NCI-H2107 (cell line): Measurements from ENCODE around the gene CHRND.

Experiments
- DNase-seq: peaks from one replicate; lab custom pipeline; 2025; lab: John Stamatoyannopoulos, UW

The CHRND gene

DNA sequence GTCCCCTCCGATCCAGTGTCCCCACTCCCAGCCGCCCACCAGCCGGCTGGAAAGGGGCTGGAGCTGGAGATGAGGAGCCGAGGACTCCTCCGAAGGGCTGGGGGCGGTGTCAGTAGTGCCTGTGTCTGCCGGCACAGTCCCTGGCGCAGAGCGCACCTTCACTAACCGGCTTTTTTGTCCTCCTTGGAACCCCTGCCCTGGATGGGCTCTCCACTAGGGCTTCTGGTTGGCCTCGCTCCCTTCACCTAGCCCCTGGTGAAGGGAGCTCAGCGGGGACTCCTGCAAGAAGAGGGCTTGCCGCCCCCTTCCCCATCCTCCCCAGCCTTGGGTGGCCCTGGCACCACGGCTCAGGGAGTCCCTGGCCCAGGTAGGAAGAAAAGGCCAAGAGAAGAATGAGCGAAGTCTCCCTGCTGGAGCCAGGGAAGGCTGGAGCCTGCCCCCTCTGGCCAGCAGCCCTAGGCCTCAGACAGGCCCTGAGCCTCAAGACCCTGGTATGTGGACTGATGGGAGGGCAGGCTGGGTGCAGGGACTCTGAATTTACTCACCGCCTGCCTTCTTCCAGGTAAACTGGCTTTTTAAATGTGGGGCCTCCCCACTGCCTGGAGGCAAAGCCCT lies 37.8 kb upstream of the CHRND start:
- DNase-seq: no peak

DNA sequence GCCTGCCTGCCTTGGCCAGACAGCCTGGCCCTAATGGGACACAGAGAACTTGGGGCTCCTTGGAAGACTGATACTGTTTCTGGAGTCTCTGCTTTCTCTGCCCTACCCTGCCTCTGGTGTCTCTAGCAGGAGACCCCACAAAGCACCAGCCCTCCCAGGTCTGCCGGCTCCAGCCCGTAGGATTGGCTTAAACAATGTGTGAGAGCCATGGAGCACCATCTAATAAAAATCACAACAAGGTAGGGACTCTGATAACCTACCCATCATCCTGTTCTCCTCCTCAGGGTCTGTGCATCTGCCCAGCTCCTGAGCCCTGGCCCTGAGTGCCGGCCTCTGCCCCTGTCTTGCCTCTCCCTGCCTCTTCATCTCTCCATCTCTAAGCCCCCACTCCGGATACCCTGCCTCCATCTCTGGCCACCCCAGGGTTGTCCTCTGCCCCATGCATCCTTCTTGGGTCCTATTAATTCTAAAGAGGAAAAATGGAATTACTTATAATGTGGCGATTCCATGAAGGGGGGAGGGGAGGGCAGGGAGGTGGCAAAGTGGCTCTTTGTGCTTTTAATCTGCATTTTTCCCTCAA lies 37.1 kb upstream of the CHRND start:
- DNase-seq: no peak

DNA sequence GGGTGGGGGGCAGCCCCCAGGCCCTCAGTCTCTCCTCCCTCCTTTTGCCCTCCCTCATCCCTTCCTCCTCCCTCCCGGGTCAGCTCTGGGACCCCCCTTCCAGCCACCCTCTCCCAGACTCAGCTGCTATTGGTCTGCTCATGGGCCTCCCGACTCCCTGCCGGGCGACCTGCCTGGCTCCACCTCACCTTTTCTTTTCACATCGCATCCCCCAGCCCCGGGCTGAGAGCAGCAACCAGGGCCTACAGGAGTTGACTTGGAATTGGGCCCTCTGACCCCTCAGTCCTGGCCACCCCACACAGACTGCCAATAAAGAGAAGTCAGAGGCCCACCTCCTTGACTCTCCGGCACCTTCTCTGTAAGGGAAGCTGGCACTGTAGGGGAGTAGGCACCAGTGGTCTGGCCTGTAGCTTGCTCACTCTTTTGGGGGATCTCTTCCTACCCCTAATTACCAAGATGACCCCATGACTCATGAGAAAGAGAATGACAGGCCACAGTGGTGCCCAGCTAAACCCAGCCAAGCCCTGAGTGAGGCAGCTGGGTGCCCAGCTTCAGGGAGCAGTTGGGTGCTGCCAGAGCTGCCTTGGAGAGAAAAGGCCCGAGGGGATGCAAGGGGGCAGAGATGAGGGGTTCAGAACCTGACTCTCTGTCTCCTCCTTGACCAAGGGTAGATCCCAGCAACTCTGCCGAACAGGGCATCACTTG lies 36.3 kb upstream of the CHRND start:
- DNase-seq: no peak

DNA sequence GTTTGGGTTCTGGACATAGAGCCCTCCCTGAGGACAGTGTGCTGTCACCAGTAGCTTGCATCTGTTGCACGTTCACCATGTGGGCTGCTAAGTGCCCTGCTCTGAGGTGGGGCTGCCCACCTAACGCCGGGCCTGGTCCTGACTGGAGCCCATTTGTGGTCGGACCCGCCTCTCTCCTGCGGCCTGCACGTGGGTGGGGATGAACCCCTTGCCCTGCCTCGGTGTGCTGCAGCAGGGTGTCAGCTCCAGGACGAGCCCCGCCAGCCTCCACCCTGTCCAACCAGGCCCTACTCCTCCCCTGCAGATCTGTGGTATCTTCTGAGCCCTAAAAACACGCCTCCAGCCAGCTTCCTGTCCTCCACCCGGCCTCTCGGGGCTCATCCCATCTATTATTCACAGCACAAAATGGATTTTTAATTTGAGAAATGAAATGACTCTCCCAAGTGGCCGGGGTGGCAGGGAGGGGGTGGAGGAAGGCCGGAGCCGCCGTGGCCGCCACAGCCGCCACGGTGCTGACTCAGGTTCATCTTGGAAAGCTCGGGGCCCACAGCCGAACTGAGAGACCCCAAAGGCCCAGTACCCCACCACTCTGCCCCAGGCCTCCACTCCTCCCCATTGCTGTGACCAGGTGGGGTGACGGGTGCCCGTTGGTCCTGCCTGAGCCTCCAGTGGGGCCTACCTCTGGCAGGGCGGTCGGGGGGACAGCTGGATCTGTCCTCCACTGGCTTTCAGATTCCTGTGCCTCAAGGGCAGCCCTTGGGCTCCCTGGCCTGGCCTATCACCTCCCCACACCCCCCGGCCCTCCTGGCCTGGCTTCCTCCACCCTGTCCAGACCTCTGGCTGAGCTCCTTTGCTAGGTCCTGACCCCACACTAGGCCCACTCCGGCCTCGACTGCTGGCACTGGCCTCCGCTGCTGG lies 35.5 kb upstream of the CHRND start:
- no peak for DNase-seq

DNA sequence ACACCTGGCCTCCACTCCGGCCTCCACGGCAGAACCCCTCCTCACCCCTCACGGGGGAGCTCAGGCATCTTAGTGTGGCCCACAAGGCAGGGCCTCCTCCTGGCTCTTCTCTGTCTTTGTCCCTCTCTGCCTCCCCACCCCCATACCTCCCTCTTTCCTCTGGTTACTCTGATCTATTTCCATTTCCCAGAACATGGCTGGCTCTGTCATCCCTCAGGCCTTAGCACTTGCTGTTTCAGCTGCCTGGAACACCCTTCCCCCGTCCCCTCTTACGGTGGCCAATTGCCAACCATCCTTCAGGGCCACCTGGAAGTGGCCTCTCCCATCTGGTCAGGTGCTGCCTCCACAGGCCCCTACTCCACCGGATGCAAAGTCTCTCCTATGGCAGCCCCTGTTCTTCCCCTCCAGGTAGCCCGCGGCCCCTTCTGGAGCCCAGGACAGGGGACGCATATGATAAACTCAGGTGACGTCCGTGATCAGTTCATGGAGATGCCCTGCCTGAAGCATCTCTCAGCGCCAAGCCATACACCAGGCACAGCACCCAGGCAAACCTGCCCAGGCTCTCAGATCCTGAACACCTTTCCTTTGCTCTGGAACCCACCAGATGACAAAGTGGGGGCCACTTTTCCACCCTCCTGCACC lies 34.7 kb upstream of the CHRND start:
- DNase-seq: no peak

DNA sequence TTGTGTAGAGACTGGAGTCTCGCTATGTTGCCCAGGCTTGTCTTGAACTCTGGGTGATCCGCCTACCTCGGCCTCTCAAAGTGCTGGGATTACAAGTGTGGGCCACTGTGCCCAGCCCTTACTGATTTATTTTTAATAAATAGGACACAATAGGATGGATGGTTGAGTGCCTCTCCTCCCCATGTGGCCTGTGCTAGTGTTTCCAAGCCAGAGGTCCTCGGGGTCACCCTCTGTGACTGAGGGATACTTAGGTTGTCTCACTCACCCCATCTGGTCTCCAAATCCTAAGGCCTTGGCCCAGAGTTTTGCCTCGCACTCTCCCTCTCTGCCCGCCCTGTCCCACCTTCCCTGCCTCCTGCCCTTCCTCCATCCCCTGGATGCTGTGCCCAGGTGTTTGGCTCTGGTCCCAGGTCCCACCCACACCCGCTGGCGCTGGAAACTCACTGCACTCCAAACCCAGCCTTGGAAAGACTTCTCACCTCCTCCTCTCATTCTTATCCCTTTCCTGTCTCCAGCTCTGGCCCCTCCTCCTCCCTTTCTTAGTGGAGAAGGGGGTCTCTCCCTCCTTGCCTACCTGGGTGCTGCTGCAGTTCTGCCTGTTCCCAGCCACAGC lies 33.6 kb upstream of the CHRND start:
- no peak for DNase-seq

DNA sequence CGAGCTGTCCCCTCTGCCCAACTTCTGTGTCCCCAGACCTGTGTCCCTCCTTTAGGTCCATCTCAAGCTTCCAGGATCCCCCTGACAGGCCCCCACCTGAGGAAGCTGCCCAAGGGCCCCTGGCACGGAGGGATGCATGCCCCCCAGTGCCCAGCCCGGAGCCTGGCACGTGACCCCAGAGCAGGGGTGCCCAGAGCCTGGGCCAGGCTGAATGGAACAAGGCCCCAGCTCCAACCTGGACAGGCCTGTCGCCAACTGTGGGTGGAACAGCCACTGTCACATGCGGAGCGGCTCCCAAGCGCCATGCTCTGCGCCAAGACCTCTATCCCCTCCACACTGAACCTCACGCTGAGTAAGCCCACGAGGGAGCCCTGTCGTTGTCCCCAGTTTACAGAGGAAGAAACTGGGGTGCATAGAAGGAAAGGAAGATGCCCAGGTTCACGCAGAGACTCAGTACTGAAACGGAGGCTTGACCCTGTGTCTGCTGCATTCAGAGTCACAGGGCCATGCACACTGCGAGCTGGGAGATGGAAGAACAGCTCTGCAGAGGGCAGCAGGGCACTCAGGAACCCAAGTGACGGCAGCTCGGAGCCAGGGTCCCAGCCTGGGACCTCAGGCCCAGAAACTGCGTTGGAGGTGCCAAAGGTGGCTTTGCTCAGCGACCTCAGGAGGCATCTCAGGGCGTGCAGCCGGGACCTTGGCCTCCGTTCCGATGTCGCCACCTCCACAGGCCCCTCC lies 32.8 kb upstream of the CHRND start:
- DNase-seq: no peak

DNA sequence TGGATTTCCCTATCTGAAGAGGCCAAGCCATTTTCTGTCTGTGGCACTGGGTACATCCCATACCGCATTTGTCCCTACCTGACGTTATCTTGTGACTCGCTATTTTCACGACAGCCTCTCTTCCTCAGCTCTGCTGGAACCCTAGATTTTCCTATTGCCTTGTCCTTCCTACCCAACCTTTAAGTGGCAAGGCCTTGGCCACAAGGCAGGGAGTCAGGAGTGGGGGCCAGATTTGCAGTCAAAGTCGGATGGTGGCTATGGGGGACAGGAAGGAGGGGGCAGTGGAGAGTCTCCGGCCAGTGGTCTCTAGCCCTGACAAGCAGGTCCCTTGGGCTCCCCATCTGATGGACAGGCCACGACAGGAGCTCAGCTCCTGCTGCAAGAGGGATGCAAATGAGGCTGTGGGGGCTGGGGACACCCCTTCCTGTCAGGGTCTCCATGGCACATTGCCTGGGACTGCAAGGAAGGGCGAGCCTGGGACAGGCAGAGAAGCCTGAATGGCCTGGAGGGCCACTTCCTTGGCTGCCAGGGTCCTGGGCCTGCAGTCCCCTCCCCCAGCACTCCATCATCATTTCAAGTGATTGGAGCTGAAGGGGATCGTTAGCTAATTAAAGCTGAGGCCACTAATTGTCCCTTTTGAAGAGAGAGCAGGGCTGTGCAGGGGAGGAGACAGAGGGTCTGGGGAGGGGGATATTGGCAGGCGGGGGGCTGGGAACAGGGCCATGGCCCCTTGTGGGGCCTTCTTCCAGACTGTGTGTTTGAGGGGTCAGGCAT lies 32.1 kb upstream of the CHRND start:
- no peak for DNase-seq

DNA sequence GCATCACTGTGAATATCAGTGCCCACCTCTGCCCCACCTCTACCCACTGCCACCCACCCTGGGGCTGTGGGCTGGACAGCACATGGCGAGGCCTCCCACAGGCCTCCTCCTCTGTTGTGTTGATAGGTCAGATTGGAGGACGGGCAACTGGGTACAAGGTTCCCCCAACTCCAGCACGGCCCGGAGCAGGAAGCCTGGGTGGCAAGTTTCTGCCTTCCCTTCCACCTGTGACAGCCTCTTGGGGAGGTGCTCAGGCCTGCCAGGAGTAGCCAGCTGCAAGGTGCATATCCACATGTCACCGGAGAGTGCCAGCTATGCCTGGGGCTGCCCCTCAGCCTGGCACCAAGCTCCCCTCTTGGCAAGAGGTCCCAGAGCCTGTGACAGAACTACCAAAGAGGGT lies 31.4 kb upstream of the CHRND start:
- DNase-seq: no peak

DNA sequence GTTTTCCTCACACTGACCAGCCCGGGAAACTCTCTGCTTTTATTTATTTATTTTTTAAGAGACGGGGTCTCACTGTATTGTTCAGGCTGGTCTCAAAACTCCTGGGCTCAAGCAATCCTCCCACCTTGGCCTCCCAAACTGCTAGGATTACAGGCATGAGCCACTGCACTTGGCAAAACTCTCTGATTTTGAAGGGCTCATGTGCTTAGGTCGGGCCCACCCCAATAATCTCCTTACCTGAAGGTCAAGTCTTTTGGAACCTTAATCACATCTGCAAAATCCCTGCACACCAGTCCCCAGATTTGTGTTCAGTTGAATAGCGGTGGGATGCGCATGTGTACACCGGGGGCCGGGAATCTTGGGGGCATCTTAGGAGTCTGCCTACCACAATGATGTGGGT lies 30.7 kb upstream of the CHRND start:
- DNase-seq: no peak

DNA sequence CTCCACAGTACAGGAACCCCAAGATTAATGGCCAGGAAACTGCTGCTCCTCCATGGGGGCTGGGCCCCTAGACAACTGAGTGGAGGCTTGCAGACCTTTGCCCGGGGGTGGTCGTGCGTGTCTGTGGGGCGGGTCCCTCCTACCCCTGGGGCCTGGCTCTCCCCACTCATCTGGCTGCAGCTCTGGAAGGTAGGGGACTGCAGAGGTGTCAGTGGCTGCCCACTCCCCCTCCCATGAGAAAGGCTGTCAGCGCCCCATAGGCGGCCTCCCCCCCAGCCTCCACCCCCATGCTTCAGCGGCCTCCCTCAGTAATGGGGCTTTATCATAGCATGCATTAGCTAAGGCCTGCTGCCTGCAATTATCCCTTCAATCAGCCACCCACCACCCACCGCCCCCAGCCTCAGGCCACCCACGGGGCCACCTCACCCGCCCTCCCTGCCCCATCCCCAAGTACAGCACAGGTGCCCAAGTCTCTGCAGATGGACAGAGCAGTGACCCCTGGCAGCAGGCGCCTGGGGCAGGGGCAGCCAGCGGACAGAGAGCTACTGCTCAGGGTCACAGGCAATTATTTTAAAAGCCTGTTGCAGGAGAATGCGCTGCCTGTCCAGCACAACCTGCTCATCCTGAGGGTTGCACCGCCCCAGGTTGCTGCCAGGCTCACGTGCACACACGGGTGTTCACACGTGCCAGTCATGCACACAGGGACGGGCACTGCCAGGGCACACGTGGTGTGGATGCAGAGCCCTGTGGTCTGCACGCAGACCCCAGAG lies 29.3 kb upstream of the CHRND start:
- no peak for DNase-seq

DNA sequence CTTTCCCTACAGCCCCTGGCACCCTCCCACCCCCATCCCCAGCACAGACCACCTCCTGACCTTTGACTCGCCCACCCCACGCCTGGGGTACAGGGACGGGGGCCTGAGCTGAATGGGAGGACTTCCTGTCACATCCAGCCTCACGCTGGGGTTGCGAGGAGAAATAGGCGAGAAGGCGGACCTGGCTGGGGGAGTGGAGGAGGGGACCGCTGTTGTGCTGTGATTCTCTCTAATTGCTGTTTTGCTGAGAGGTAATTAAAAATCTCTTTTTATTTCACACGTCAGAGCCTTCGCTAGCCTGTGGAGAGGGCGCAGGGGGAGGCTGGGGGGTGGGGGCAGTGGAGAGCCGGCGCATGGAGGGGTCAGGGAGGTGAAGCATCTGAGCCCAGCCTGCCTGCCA lies 28.6 kb upstream of the CHRND start:
- DNase-seq: no peak

DNA sequence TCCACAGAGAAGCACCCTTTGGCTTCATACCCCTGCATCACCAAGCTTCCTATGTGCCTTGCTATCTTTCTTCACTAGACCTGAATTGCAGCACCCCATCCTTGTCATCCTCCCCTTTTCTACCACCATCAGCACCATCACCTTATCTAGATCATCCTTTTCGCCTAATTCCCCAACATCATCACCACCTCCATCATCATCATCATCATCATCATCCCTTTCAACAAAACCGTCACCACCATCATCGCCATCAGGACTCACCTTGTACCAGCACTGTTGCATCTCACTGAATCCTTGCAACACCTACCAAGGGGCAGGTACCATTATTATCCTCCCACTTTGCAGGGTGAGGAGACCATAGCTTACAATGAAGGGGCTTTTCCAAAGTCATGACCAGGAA lies 27.5 kb upstream of the CHRND start:
- DNase-seq: no peak

DNA sequence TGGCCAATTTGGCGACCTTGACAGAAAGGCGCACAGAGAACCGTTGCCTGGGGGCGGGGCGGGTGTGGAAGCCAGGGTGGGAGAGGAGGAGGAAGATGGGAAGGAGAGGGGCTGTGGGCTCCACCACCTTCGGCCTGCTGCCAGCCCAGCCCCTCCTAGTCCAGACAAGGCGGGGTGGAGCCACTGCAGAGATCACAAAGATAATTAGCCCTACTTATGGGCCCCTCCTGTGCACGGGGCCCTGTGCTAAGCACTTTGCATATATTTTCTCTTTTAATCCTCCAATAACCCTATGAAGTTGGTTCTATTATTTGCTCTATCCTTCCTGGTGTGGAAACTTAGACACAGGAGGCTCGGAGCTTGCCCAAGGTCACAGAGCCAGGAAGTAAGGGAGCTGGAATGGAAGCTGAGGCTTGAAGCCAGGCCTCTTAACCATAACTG lies 24.6 kb upstream of the CHRND start:
- no peak for DNase-seq

DNA sequence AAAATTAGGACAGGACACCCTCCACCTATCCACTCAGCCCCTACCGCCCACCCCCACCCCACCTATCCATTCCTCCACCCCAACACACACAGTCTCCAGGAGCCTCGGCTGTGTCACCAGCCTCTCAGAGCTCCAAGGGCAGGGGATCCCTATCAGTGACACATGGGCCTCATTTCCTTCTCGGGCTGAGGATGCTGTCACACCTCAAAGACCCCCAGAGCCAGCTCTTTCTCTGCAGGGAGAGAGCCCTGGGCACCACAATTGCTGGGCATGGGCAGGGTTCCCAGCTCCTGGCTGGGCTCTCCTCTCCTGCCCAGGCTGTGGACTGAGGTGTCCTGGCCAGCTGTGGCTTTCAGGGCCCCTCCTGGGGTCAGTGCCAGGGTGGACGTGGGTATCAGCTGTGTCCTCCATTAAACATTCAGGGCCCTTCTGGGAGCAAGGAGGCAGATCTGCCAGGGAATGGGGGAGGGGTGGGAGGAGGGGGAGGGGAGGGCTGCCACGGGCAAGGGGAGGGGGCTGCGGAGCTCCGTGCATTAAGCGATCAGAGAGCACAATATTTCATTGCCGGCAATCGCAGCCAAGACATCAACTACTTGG lies 24.1 kb upstream of the CHRND start:
- no peak for DNase-seq

DNA sequence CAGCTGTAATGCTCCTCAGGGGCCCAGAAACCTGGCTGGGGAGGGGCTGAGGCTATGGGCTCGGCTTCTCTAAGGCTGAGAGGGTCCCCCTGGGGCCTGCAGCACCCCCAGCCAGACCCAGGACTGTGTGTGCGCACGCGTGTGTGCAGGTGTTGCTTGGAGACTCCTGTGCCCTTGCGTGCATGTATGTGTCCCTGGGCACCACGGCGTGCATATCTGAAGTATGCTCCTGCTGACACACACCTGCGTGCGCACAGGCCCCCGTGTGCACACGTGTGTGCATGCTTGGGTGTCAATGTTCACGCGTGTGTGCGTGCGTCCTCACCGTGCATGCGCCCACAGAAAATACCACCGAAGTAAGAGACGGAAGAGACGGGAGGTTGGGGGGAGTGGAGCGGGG lies 23.4 kb upstream of the CHRND start:
- DNase-seq: no peak

DNA sequence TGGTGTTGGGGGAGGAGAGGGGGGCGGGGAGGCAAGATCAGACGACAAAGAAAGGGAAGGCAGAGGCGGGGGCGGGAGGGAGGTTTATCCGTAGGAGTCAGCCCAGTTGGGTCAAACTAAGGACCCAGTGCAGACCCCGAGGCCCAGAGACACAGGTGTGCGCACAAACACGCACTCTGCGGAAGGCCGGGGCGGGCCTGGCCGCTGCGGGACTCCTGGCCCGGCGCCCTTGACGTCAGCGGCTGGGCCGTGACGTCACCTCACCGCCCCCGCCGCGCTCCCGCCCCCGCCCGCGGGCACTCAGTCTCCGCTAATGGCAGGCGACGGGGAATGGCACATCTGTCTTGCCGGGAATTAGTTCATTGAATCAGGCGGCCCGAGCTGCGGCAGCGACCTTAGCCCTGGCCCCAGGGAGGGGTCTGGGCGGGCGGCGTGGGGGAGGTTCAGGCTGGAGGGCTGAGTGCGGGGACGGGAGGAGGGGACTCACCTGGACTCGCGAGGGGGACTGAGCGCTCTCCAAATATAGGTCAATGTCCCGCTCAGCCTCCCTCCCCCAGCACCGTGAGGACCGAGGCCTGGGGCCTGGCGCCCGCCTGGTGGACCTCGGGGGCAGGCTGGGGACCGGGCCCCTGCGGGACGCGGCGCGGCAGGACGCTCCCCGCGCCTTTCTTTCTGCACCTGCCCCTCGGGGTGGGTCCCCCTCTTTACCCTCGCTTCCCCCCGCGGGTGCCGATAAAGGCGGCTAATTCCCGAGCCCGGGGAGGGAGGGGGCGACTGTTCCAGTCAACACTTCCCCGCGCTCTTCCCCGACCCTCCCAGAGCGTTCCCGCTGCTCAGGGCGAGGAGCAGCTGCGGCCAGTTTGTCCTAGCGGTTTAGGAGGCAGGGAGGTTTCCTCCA lies 22.8 kb upstream of the CHRND start:
- DNase-seq: no peak

DNA sequence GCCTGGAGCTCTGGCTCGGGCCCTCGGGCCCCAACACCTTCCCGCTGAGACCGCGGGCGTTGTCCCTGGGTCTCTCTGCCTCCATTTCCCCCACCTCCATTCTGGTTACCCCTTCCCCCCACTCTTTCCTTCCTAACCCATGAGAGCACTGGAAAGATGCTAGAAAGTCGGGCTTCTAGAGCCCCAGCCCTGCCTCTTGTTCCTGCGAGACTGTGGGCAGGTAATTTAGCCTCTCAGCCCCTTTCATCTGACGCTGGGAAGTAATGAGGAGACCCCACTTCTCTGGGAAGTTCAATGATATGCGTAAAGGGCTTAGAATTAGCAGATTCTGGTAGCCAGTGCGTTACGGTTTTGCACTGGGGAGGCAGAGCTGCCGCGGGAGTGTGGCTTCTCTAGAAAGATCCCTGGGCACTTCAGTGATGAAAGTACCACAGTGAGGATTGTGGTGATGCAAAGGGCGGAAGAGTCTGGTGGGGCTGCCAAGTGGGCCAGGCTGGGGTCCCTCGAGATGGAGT lies 22.1 kb upstream of the CHRND start:
- no peak for DNase-seq
